ENCODE measurements around the gene CYP2W1.

Gene CYP2W1

GRCh38 chr7:981793-982510, 1.0 kb upstream of the CYP2W1 start:
- in situ Hi-C loops (cut with MboI; ENCODE audit: low sequenced_read_pairs): no loop called here

- in situ Hi-C loops (cut with MboI; ENCODE audit: low sequenced_read_pairs): no loop called here
Observed at GRCh38 chr7:982511-983003, 424 bp upstream of the CYP2W1 start.

DNA sequence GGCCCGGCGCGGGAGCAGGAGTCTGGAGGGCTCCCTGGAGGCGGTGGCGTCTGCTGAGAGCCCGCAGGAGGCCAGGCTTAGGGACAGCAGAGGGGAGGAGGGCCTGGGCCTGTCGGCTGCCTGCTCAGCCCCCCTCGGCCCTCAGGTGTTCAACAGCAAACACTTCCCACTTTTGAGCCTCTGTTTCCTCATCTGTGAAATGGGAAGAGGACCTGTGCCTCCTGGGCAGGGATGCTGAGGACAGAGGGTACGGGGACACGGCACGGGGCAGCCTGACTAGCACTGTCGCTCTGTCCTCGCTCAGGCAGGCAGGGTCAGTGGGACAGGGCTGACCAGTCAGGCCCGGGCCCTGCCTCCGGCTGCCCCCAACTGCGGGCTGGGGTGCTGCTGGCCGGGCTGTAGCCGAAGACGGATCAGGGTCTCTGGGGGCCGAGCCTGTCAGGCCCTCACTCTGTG, 663 bp downstream of the CYP2W1 start:
- in situ Hi-C loops (cut with MboI; ENCODE audit: low sequenced_read_pairs): no loop called here

GRCh38 chr7:984361-985126, 1.6 kb downstream of the CYP2W1 start:
- in situ Hi-C loops (cut with MboI; ENCODE audit: low sequenced_read_pairs): no loop called here

- in situ Hi-C loops (cut with MboI; ENCODE audit: low sequenced_read_pairs): no loop called here
Observed at GRCh38 chr7:985127-985416, 2.1 kb downstream of the CYP2W1 start.

- in situ Hi-C loops (cut with MboI; ENCODE audit: low sequenced_read_pairs): no loop called here
Observed at GRCh38 chr7:985915-986741, 3.1 kb downstream of the CYP2W1 start.

DNA sequence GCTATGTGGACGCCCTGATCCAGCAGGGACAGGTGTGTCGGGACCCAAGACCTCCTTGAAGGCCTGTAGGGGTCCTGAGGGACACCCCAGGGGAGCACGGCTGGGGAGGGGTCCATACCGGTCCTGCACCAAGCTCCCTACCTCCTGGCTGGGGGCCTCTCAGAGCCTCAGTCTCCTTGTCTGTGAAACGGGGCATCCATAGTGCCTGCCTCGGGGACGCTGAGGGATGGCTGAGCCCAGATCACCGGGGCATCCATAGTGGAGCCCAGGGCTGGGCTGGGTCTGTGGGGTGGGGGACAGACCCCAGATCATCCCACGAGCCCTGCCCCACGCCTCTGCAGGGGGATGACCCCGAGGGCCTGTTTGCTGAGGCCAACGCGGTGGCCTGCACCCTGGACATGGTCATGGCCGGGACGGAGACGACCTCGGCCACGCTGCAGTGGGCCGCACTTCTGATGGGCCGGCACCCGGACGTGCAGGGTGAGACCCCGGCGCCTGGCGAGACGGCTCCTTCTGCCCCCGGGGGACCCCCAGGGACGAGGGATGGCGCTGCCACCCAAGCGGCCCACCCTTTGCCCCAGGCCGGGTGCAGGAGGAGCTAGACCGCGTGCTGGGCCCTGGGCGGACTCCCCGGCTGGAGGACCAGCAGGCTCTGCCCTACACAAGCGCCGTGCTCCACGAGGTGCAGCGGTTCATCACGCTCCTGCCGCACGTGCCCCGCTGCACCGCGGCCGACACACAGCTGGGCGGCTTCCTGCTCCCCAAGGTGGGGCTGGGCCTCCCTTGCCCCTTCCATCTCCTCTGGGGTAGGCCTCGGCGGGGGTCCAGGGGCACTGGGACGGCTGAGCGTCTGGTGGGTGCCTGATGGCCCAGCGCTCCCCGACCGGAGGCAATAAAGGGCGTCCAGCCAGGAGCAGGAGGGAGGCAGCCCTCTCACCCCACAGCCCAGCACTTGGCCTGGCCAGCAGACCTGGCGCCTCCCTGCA, 4.1 kb downstream of the CYP2W1 start:
- in situ Hi-C loops (cut with MboI; ENCODE audit: low sequenced_read_pairs): no loop called here

DNA sequence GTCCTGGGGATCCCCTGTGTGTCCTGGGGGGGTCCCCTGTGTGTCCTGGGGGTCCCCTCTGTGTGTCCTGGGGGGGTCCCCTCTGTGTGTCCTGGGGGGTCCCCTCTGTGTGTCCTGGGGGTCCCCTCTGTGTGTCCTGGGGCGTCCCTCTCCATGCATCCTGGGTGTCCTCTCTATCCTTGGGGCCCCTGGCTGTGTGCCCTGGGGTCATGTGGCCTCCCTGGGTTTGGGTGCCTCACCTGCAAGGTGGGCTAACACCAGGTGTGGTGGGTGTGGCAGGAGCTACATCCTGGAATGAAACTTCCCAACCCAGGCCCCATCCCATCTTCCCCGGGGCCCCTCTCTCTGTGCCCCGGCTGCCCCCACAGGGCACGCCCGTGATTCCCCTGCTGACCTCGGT, 4.9 kb downstream of the CYP2W1 start:
- in situ Hi-C loops (cut with MboI; ENCODE audit: low sequenced_read_pairs): no loop called here

DNA sequence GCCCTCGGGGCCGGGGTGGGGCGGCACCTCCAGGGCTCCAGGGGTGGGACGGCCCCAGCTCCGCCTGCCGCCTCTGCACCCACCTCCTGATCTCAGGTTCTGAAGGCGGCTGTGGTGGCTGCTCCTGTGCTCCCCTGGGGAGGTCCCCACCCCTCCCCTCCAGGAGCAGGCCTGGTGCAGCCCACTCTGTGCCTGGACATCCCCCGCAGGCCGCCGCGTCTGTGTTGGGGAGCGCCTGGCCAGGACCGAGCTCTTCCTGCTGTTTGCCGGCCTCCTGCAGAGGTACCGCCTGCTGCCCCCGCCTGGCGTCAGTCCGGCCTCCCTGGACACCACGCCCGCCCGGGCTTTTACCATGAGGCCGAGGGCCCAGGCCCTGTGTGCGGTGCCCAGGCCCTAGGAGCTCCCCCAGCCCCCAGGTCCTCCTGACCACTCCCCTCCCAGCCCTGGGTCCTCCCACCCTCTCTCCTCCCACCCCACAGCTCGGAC, 5.5 kb downstream of the CYP2W1 start:
- in situ Hi-C loops (cut with MboI; ENCODE audit: low sequenced_read_pairs): no loop called here

- in situ Hi-C loops (cut with MboI; ENCODE audit: low sequenced_read_pairs): no loop called here
Observed at GRCh38 chr7:988963-989529, 6.1 kb downstream of the CYP2W1 start.

DNA sequence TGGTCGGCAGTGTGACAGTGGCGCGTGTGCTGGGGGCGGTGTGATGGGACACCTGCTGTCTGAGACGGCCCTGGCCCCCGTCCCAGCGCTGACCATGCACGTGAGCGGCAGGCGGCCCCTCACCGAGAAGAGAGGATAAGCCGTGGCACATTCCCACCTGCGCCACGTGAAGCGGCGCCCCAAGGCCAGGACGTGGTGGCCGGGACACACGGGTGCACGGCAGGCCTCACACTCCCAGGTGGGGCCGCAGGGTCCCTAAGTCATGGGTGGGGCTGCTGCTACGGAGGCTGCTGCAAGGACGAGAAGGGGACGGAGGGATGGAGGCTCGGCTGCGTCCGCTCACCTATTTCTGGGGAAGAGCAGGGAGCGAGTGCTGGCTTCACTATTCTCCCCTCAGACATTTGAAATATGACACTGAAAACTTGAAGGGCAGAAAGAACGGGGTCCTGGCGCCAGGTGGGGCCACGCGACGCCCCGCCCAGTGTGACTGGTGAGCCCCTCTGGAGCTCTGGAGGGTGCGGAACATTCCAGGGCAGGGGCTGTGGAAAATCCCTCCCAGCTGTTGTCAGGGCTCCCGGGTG, 7.5 kb downstream of the CYP2W1 start:
- in situ Hi-C loops (cut with MboI; ENCODE audit: low sequenced_read_pairs): no loop called here

GRCh38 chr7:990933-991728, 8.2 kb downstream of the CYP2W1 start:
- in situ Hi-C loops (cut with MboI; ENCODE audit: low sequenced_read_pairs): no loop called here

- in situ Hi-C loops (cut with MboI; ENCODE audit: low sequenced_read_pairs): no loop called here
Observed at GRCh38 chr7:991729-992656, 9.0 kb downstream of the CYP2W1 start.

- in situ Hi-C loops (cut with MboI; ENCODE audit: low sequenced_read_pairs): no loop called here
Observed at GRCh38 chr7:992709-993607, 10.0 kb downstream of the CYP2W1 start.

- in situ Hi-C loops (cut with MboI; ENCODE audit: low sequenced_read_pairs): no loop called here
Observed at GRCh38 chr7:994592-995308, 11.8 kb downstream of the CYP2W1 start.

DNA sequence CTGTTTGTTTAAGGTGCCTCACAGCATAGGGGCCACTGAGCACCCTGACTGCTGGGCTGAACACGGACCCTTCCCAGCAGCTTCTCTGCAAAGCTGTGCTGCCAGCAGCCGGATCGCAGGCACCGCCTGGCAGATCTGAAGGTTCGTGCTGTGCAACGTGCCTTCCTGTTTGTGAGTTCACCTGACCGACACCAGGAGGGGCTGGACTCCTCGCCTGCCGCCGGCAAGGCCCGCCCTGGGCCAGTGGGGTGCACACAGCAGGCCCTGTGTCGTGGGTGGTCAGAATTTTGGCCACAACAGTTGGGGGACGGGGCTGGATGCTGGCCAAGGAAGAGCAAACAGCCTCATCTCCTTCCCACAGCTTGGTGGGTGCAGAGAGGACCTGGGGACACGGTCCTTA, 12.6 kb downstream of the CYP2W1 start:
- in situ Hi-C loops (cut with MboI; ENCODE audit: low sequenced_read_pairs): no loop called here

Measured in hTERT RPE-1 (cell line).